Measurements from ENCODE around the gene IMPA2. TPM values are rescaled to one million over a fixed set of nuclear protein-coding genes. Genes with fewer than 3 reads are reported as not detected.

The IMPA2 gene
- total and polyA plus RNA-seq, 2 of the 13 experiments (the other 11 are each of a cell fraction or from before 2014, with no cell fraction given), result 37.8 to 71.8 TPM

DNA sequence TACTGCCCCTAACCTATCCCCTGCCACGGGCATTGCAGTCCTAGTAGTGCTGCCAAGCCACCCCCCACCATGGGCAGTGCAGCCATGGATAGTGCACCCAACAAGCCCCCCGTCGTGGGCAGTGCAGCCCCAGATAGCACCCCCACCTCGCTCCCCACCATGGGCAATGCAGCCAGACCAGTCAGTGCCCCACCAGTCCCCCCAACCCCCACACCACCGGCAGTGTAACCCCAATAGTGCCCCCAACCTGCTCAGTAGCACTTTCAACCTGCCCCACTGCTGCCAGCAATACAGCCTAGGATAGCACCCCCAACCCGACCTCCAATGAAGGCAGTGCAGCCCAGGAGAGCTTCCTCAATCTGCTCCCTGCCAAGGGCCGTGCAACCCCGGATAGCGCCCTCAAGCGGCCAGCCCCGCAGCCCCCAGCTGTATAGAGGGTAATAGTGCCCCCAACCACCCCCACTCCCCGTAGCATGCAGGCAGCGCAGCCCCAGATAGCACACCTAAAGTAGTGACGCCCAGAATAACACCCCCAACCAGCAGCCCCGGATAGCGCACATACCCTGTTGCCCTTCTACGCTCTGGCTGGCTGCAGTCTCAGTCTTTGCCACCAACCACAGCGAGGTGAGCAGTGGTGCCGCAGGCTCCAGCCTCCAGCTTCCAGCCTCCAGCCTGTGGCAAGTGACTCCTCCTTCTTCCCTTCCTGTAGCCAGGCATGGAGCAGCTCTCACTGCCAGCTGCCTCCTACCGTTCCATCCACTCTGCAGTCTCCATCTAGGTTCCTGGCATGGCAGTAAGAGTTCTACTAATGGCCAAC is 66.9 kb downstream of the IMPA2 start (continued):
- no peak for TF ChIP-seq ZNF143 (CRISPR knock-in tag; IDR thresholded peaks at IDR 0.05)
- TF ChIP-seq NCOA5 (CRISPR knock-in tag; IDR thresholded peaks at IDR 0.05), result no peak
- no peak for TF ChIP-seq SIN3B (IDR thresholded peaks at IDR 0.05; ENCODE audit: low read length)
- TF ChIP-seq, protein P1, sequence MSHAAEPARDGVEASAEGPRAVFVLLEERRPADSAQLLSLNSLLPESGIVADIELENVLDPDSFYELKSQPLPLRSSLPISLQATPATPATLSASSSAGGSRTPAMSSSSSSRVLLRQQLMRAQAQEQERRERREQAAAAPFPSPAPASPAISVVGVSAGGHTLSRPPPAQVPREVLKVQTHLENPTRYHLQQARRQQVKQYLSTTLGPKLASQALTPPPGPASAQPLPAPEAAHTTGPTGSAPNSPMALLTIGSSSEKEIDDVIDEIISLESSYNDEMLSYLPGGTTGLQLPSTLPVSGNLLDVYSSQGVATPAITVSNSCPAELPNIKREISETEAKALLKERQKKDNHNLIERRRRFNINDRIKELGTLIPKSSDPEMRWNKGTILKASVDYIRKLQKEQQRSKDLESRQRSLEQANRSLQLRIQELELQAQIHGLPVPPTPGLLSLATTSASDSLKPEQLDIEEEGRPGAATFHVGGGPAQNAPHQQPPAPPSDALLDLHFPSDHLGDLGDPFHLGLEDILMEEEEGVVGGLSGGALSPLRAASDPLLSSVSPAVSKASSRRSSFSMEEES (CRISPR knock-in tag; IDR thresholded peaks at IDR 0.05), result no peak
- TF ChIP-seq ZNF530 (CRISPR knock-in tag; IDR thresholded peaks at IDR 0.05; ENCODE audit: low read depth), result no peak
- no peak for TF ChIP-seq NPAS2 (CRISPR knock-in tag; IDR thresholded peaks at IDR 0.05; ENCODE audit: borderline replicate concordance)
- TF ChIP-seq ZNF816 (CRISPR knock-in tag; IDR thresholded peaks at IDR 0.05; ENCODE audit: borderline replicate concordance), result no peak
- no peak for TF ChIP-seq GATA4 (IDR thresholded peaks at IDR 0.05; ENCODE audit: borderline replicate concordance, low read depth)
- TF ChIP-seq, protein P2, sequence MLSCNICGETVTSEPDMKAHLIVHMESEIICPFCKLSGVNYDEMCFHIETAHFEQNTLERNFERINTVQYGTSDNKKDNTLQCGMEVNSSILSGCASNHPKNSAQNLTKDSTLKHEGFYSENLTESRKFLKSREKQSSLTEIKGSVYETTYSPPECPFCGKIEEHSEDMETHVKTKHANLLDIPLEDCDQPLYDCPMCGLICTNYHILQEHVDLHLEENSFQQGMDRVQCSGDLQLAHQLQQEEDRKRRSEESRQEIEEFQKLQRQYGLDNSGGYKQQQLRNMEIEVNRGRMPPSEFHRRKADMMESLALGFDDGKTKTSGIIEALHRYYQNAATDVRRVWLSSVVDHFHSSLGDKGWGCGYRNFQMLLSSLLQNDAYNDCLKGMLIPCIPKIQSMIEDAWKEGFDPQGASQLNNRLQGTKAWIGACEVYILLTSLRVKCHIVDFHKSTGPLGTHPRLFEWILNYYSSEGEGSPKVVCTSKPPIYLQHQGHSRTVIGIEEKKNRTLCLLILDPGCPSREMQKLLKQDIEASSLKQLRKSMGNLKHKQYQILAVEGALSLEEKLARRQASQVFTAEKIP (CRISPR knock-in tag; IDR thresholded peaks at IDR 0.05; ENCODE audit: borderline replicate concordance), result no peak
- TF ChIP-seq ZNF484 (CRISPR knock-in tag; IDR thresholded peaks at IDR 0.05; ENCODE audit: borderline replicate concordance, low read depth), result no peak

Measured in HepG2 (cell line).